H7 (cell line): ENCODE results near the gene LRTM2. TPM values are rescaled to one million over a fixed set of nuclear protein-coding genes. Genes with fewer than 3 reads are reported as not detected.

ENCODE experiments used
- DNase-seq: peaks from one replicate; pipeline ENCODE4 v3.0.0; 2012
- H3K27me3 ChIP-seq: 2 replicates; pipeline ENCODE4 v1.6.0; 2011; ENCODE audit warnings: mild to moderate bottlenecking, low read length; ENCODE audit not compliant: control insufficient read depth, insufficient read depth
- H3K36me3 ChIP-seq: replicated peaks from 2 replicates; pipeline ENCODE4 v1.5.1; 2011; ENCODE audit warnings: low read length; ENCODE audit not compliant: control insufficient read depth, insufficient read depth
- H3K4me3 ChIP-seq: 2 replicates; pipeline ENCODE4 v1.5.1; 2011; ENCODE audit warnings: low read depth, mild to moderate bottlenecking, control low read depth, low read length, moderate library complexity; ENCODE audit not compliant: insufficient read depth
- total RNA-seq: library from RNA; depleted of rRNA; stranded (reverse); fragments of >200 nt; shearing (Covaris generic); gene quantifications from 2 replicates; pipeline ENCODE4 v1.2.3, GENCODE V29; 2014; rRNA removed

Gene LRTM2
- total RNA-seq, 1 experiment from 2014 or later: 0.42 TPM

DNA sequence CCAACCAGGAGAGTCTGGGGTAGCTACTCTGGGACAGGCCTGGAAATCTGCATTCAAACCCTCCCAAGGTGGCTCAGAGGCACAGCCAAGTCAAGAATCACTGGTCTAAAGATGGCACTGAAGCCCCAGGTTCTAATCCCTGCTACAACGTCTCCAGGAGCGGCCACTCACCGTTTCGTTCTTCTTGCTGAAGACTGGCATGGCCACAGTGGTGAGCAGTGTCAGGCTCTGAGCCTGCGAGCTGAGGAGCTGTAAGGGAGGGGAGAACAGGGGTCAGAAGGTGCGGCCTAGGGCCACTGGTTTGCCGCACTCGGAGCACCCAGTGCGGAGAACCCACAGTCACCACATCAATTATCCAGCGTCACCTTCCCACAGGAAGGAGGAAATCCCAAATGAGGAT, 59.3 kb downstream of the LRTM2 start:
- H3K27me3 ChIP-seq: no peaks in the 10 kb centered on the region
- no peaks in the 10 kb centered on the region for H3K36me3 ChIP-seq
- DNase-seq: no peak
- no peak overlapping the region for H3K4me3 ChIP-seq

DNA sequence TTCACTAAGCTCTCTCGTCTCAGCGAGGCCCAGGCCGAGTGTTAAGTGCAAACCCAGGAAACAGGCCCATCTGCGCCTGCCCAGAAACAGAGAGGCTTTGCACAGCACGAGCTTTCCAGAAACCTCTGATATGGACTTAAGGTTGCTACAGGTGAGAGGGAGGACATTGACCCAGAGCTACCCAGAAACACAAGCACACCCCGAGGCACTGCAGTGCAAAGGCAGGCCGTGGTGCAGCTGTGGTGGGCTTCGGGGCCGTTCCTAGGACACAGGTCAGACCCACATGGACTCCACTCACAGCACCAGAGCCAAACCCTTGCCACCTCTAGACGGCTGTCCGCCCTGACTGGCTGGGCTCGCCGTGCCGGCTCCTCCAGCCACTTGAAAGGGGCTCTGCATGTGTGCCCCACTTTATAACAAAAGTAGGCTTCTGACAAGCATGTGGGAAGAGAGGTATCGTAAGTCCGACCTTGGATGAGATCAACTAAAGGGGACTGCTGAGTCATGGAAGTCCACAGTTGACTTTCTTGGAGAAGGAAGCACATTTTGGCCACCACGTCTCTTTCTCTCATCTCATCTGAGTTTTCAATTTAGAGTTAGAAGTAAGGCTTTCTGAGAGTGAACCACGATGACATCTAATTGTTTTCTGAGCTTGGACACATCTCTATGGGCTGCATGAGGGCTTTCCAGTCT, 59.9 kb downstream of the LRTM2 start:
- DNase-seq: no peak
- H3K27me3 ChIP-seq: no peaks in the 10 kb centered on the region
- H3K4me3 ChIP-seq: no peak overlapping the region
- no peaks in the 10 kb centered on the region for H3K36me3 ChIP-seq

DNA sequence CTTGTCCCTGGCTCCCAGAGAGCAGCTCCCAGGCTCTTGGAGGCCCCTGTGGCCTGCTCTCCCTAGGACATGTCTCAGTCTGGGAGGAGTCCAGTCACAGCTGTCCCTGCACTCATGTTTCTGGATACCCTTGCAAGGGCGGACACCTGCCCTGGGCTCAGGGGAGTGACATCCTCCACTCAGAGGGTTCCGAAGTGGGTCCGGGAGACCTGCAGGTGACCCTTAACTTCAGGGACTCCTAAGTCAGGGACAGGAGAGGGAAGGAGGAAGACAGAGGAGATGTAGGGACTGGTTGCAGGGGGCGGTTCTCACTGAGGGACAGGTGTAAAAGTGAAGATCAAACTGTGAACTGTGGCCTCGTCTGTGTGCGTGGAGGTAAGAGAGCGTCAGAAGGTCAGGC, 60.5 kb downstream of the LRTM2 start:
- no peaks in the 10 kb centered on the region for H3K27me3 ChIP-seq
- no peak overlapping the region for H3K4me3 ChIP-seq
- DNase-seq: peak; percentile 13
- no peaks in the 10 kb centered on the region for H3K36me3 ChIP-seq

DNA sequence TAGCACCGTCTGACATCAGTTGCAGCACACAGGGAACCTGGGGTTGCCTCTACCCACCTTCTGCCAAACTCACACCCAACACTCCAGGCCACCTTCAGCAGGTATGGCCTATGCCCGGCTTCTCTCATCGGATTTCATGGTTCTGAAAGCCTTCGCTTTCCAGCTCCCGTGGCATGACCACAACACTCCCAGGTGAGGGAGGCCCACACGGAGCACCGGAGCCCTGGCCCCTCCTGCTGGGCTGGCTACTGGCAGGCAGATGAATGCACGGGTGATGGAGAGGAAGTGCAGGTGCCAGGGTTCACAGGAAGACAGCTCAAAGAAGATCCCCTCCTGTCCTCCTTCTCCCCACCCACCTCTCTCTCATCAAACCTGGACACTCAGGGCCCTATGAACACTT, 60.9 kb downstream of the LRTM2 start:
- peak; percentile 7 for DNase-seq
- no peaks in the 10 kb centered on the region for H3K36me3 ChIP-seq
- no peaks in the 10 kb centered on the region for H3K27me3 ChIP-seq
- no peak overlapping the region for H3K4me3 ChIP-seq

DNA sequence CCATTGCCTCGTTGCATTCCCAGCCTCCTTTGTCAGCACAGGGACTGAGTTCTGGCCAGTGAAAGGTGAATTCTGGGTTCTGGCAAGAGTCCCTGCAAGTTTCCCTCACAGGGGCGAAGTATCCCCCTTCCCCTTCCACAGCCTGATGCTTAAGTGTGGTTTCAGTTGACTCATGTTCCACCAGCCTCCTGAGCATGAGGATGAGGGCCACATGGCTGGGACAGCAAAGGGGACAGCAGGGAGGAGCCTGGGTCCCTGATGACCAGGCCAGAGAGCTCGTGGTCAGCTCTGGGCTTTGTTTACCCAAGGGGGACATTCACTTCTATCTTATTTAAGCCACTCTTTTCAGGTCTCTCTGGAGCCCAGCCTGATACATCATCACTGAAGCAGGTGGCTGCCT, 61.6 kb downstream of the LRTM2 start:
- no peaks in the 10 kb centered on the region for H3K36me3 ChIP-seq
- H3K27me3 ChIP-seq: no peaks in the 10 kb centered on the region
- no peak overlapping the region for H3K4me3 ChIP-seq
- DNase-seq: no peak

DNA sequence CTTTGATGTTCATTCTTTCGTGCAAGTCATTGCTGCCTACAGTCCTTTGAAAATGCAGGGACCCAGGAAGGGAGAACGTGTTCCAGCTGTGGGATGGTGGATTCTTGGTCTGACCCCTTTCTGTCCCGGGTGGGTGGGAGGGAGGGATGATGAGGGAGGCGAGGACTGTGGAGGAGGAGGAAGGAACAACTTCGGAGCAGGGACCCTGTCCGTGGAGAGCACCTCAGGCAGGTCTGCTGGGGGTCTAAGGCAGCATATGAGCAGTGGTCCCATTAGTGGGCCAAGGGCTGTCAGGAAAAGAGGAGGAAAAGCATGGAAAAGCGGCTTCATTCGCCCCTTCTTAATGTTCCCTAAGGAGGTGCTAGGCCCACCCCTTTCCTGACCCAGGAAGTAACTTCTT, 62.0 kb downstream of the LRTM2 start:
- no peak overlapping the region for H3K4me3 ChIP-seq

DNA sequence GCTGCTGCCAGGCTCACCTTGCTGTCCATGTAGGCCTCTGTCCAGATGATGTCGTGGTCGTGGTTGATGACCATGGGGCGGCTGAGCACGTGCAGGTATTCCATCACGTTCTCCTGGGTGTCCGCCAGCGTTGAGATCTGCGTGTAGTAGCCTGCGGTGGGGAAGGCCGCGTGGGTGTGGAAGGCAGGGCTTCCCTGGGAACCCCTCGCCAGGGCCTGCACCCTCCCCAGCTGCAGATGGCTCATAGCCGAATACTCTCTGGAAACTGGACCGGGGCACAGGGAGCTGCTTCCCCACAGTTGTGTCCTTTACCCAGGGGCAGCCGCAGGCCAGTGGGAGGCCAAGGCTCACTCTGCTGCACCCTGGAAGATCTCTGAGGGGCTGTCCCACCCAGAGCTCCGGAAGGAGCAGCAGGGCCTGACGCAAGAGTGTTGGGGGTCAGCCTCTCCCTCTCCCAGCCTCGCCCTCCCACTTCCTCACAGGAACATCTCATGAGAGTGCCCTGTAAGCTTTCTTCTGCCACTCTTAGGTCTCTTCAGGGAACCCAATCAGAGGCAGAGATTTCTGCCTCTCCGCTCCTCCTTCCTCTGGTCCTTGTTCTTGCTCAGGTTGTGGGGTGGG, 62.6 kb downstream of the LRTM2 start:
- peak; percentile 16 for DNase-seq
- no peak overlapping the region for H3K4me3 ChIP-seq
- H3K36me3 ChIP-seq: no peaks in the 10 kb centered on the region
- H3K27me3 ChIP-seq: no peaks in the 10 kb centered on the region

More for the DNA sequence above, 62.0 kb downstream of the LRTM2 start:
- Histone ChIP-seq H3K36me3 (no peaks in the 10 kb centered on the region), H3K27me3 (no peaks in the 10 kb centered on the region)
- DNase-seq: peak; percentile 7

DNA sequence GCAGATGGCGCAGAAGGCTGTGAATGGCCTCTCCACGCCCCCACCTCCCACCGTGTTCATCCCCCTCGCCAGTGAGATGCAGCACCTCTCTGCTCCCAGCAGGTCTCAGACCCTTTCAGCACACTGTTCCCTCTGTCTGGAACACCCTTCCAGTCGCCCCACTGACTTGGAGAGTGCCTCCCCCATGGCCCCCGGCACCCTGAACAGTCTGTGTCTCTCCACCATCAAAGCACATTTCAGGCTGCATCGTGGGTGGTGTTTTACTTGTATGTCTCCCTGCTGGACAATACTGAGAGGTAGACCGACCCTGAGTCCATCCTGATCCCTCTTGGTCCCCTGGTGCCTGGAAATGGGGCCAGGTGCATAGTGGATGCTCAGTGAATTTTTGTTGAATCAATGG, 63.1 kb downstream of the LRTM2 start:
- DNase-seq: peak; percentile 10
- H3K36me3 ChIP-seq: no peaks in the 10 kb centered on the region
- H3K4me3 ChIP-seq: no peak overlapping the region
- no peaks in the 10 kb centered on the region for H3K27me3 ChIP-seq

DNA sequence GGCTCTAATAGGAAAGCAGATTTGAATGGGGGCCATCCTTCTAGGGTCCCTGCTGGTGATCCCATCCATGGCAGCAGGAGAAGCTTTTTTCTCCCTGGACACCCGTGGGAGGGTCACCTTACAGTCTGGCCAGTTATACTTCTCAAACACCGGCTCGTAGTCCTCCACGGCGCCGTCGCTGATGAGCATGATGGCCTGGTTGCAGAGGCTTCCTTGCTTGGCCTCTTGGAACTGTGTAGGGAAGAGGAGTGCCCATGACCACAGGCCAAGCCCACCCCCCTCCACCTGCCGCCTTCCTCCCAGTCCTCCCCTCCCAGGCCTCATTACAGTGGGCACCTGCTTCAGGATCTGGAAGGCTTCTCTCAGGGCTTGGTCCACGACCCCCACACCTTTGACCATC, 64.3 kb downstream of the LRTM2 start:
- Histone ChIP-seq H3K36me3 (no peaks in the 10 kb centered on the region), H3K4me3 (no peak overlapping the region), H3K27me3 (no peaks in the 10 kb centered on the region)
- DNase-seq: peak; percentile 4

DNA sequence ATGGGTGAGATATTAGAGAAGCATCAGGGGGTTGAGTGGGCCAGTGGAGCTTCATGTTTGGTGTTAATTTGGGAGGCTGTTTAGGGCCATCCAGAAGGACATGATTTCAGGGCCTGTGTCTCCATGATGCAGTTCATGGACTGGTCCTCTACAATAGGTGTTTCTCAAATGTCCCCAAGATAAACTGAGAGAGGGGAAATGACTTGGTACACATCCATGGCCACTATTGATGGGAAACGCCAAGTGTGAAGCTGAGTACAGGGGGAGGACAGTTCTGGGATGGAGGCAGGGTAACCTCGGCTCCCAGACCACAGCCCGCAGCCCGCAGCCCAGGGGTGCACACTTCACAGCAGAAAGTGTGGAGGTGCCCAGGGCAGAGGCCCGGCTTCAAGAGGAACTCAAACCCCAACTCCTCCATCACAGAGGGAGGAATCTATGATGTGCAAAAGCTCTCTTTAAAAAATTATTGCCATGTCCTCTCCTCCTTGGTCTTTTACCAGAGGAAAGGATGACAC, 64.8 kb downstream of the LRTM2 start:
- peak; percentile 8 for DNase-seq
- H3K4me3 ChIP-seq: no peak overlapping the region
- H3K27me3 ChIP-seq: no peaks in the 10 kb centered on the region
- no peaks in the 10 kb centered on the region for H3K36me3 ChIP-seq

DNA sequence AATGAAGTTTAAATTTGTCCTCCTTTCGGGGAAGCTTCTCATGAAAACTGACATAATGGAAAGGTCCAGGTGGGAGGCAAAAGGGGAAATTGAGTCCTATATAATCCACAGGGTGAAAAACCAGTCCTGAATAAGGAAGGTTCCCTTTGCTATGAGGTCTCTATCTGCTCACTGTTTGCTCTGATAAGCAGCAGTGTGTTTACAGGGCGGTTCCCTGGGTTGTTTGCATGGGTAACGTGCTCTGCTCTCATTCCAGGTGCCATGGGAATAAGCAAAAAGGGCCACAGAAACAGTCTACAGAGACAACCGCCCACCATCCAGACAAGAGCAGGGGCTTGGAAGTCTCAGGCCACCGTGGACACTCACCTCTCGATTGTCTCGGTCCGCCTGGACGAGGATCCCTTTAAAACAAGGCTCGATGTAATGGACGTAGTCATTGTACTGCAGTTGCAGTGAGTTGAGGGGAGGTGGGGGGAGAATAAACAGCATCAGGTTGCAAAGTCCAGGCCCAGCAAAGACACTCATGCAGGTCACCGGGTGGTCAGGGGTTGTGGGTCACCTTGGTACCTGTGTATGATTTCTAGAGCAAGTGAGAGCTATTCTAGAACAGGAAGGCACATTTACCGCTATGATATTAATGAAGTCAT, 65.4 kb downstream of the LRTM2 start:
- H3K4me3 ChIP-seq: no peak overlapping the region
- H3K27me3 ChIP-seq: no peaks in the 10 kb centered on the region
- DNase-seq: no peak
- no peaks in the 10 kb centered on the region for H3K36me3 ChIP-seq

Other genes starting within 250 kb of the LRTM2 start
- gene FBXL14, start 226.0 kb upstream of the LRTM2 start, total RNA-seq: 20.8 and 21.4 TPM in 2 replicates
- 1.6 and 4.4 TPM in 2 replicates for gene WNT5B, start 191.3 kb upstream of the LRTM2 start, total RNA-seq
- gene ADIPOR2, start 129.5 kb upstream of the LRTM2 start, total RNA-seq: 23.0 and 26.5 TPM in 2 replicates
- gene CACNA2D4, start 98.1 kb downstream of the LRTM2 start, total RNA-seq: 0.03 and 0.22 TPM in 2 replicates
- 18.5 and 19.8 TPM in 2 replicates for gene DCP1B, start 183.9 kb downstream of the LRTM2 start, total RNA-seq
- gene CACNA1C, start 232.4 kb downstream of the LRTM2 start, total RNA-seq: 0.35 and 0.89 TPM in 2 replicates